GM19099 (cell line): ENCODE data around the gene MRPL19.

Experiments used
- POLR2A ChIP-seq: IDR thresholded peaks from 3 replicates; pipeline ENCODE4 v1.6.1; 2011; ENCODE audit warnings: low read depth; ENCODE audit not compliant: insufficient read length; ENCODE audit errors: extremely low read depth

The MRPL19 gene

GRCh38 chr2:75609334-75609689, 37.3 kb upstream of the MRPL19 start:
- TF ChIP-seq POLR2A = no peak

GRCh38 chr2:75609937-75610508, 36.6 kb upstream of the MRPL19 start:
- TF ChIP-seq POLR2A = no peak

GRCh38 chr2:75610671-75611070, 35.9 kb upstream of the MRPL19 start:
- no peak for TF ChIP-seq POLR2A

GRCh38 chr2:75612108-75612861, 34.3 kb upstream of the MRPL19 start:
- no peak for TF ChIP-seq POLR2A

GRCh38 chr2:75612862-75613243, 33.7 kb upstream of the MRPL19 start:
- TF ChIP-seq POLR2A = no peak

- no peak for TF ChIP-seq POLR2A
These were observed 32.4 kb upstream of the MRPL19 start for GRCh38 chr2:75614162-75614651.

GRCh38 chr2:75616406-75616805, 30.2 kb upstream of the MRPL19 start:
- no peak for TF ChIP-seq POLR2A

GRCh38 chr2:75616933-75617332, 29.6 kb upstream of the MRPL19 start:
- no peak for TF ChIP-seq POLR2A

GRCh38 chr2:75619956-75620740, 26.4 kb upstream of the MRPL19 start:
- no peak for TF ChIP-seq POLR2A

GRCh38 chr2:75621228-75621627, 25.4 kb upstream of the MRPL19 start:
- TF ChIP-seq POLR2A = no peak

GRCh38 chr2:75622500-75622899, 24.1 kb upstream of the MRPL19 start:
- TF ChIP-seq POLR2A = no peak

GRCh38 chr2:75622929-75623328, 23.7 kb upstream of the MRPL19 start:
- no peak for TF ChIP-seq POLR2A

GRCh38 chr2:75627902-75628504, 18.6 kb upstream of the MRPL19 start:
- TF ChIP-seq POLR2A = no peak

- no peak for TF ChIP-seq POLR2A
These were observed 14.4 kb upstream of the MRPL19 start for GRCh38 chr2:75632091-75632701.

GRCh38 chr2:75632813-75633212, 13.8 kb upstream of the MRPL19 start:
- TF ChIP-seq POLR2A = no peak
